Left renal cortex interstitium (tissue), 4 donors: ENCODE data around the gene COG7. TPM values are rescaled to one million over a fixed set of nuclear protein-coding genes. Genes with fewer than 3 reads are reported as not detected.

Experiments
- polyA plus RNA-seq, 4 donors: library from polyadenylated mRNA; unstranded; fragments of 120-200 nt; gene quantifications; one replicate each; pipeline ENCODE4 v1.2.1, GENCODE V29; 2013; ENCODE audit not compliant: insufficient read length in 4 of 4

COG7 gene
- polyA plus RNA-seq, 4 donors: 21.7 to 42.4 (median 30.9) TPM

Other genes starting within 250 kb of the COG7 start
- 10 to 100 TPM; 12.8 to 26.0 (median 16.2) TPM for gene SCNN1B, start 150.9 kb downstream of the COG7 start, polyA plus RNA-seq
- gene GGA2, start 57.3 kb upstream of the COG7 start, polyA plus RNA-seq: 100 to 1,000 TPM; 110 to 158 (median 140) TPM
- gene EARS2, start 104.2 kb upstream of the COG7 start, polyA plus RNA-seq: 10 to 100 TPM; 28.2 to 33.2 (median 30.2) TPM
- gene UBFD1, start 104.5 kb upstream of the COG7 start, polyA plus RNA-seq: 10 to 100 TPM; 66.7 to 80.8 (median 74.6) TPM
- 100 to 1,000 TPM in 2 of 4 donors, 10 to 100 TPM in 2; 88.4 to 106 (median 98.1) TPM for gene NDUFAB1, start 143.1 kb upstream of the COG7 start, polyA plus RNA-seq
- gene PALB2, start 188.1 kb upstream of the COG7 start, polyA plus RNA-seq: 10 to 100 TPM; 17.5 to 22.3 (median 20.4) TPM
- gene DCTN5, start 188.3 kb upstream of the COG7 start, polyA plus RNA-seq: 10 to 100 TPM; 55.9 to 71.1 (median 64.8) TPM
- gene PLK1, start 225.7 kb upstream of the COG7 start, polyA plus RNA-seq: 10 to 100 TPM; 24.4 to 29.9 (median 26.1) TPM